GM18951 (cell line): Measurements from ENCODE around the gene RD3L.
"Not testable (repeated sequence)": the region's sequence is repeated elsewhere in the genome, so short reads cannot be mapped to it uniquely, and the experiment has no call there.

Experiments
- POLR2A ChIP-seq: IDR thresholded peaks from 4 replicates; pipeline ENCODE4 v1.6.1; 2011; ENCODE audit warnings: mild to moderate bottlenecking; ENCODE audit not compliant: insufficient read length, insufficient read depth; ENCODE audit errors: extremely low read depth
- in situ Hi-C: fragments of 300-500 bp; cut with MboI; formaldehyde crosslinking; loops from one replicate; pipeline ENCODE4 v1.12.0; 2022; ENCODE audit warnings: low sequenced_read_pairs, mixed read lengths, inconsistent platforms; ENCODE audit not compliant: unreplicated experiment

The RD3L gene

GRCh38 chr14:103946975-103947374 is 4.6 kb upstream of the RD3L start:
- no peak for TF ChIP-seq POLR2A
- in situ Hi-C loops: no loop called here

GRCh38 chr14:103943673-103944072 is 1.3 kb upstream of the RD3L start:
- in situ Hi-C loops: no loop called here
- no peak for TF ChIP-seq POLR2A

GRCh38 chr14:103941462-103941861 is 867 bp downstream of the RD3L start:
- TF ChIP-seq POLR2A: no peak
- in situ Hi-C loops: no loop called here

- in situ Hi-C loops: no loop called here
- TF ChIP-seq POLR2A: no peak
Measured at GRCh38 chr14:103935102-103935501, 7.2 kb downstream of the RD3L start.

- in situ Hi-C loops: no loop called here
- no peak for TF ChIP-seq POLR2A
Measured at GRCh38 chr14:103932791-103933490, 9.4 kb downstream of the RD3L start.

- in situ Hi-C loops: no loop called here
- TF ChIP-seq POLR2A: no peak
Measured at GRCh38 chr14:103931422-103931821, 10.9 kb downstream of the RD3L start.

- in situ Hi-C loops: no loop called here
Measured at GRCh38 chr14:103930051-103930604, 12.2 kb downstream of the RD3L start.

GRCh38 chr14:103928011-103928890 is 14.1 kb downstream of the RD3L start, which contains the start of gene TDRD9:
Gene TDRD9 (plus strand): TSS chr14:103928456. CDS start chr14:103928510, 54 bp downstream.
- in situ Hi-C loops: no loop called here
- TF ChIP-seq POLR2A: no peak

More at GRCh38 chr14:103930051-103930604, 12.2 kb downstream of the RD3L start:
- TF ChIP-seq POLR2A: no peak

GRCh38 chr14:103927566-103927965 is 14.8 kb downstream of the RD3L start:
- no peak for TF ChIP-seq POLR2A
- in situ Hi-C loops: no loop called here

- no peak for TF ChIP-seq POLR2A
- in situ Hi-C loops: no loop called here
Measured at GRCh38 chr14:103925316-103925715, 17.0 kb downstream of the RD3L start.

- TF ChIP-seq POLR2A: no peak
Measured at GRCh38 chr14:103923863-103924262, 18.5 kb downstream of the RD3L start.

GRCh38 chr14:103921855-103922200 is 20.5 kb downstream of the RD3L start:
- in situ Hi-C loops: not testable (repeated sequence)

More at GRCh38 chr14:103923863-103924262, 18.5 kb downstream of the RD3L start:
- in situ Hi-C loops: no loop called here

GRCh38 chr14:103920981-103921854 is 21.1 kb downstream of the RD3L start:
- TF ChIP-seq POLR2A: peak; percentile 95
- in situ Hi-C loops: no loop called here
